SK-N-SH treated with all-trans-retinoic acid at 6 μM for 48 hours (cell line): ENCODE measurements around the gene AP3S2.

Experiments used
- ATAC-seq: fragments of 200-7000 bp; cut with Tn5 transposase; 3 replicates; pipeline ENCODE4 v1.9.1; 2020; ENCODE audit warnings: mild to moderate bottlenecking, moderate library complexity
- ARNTL ChIP-seq: fragments of 450-650 bp; formaldehyde crosslinking; IDR thresholded peaks from 2 replicates; pipeline ENCODE4 v1.5.0; 2020; ENCODE audit warnings: low read depth, mild to moderate bottlenecking, moderate library complexity, borderline replicate concordance
- CREB5 ChIP-seq: fragments of 250-450 bp; sonication (Bioruptor Pico); IDR thresholded peaks from 2 replicates; pipeline ENCODE4 v1.5.1; 2020; ENCODE audit warnings: low read depth, mild to moderate bottlenecking, moderate library complexity
- CSRNP3 ChIP-seq: fragments of 250-450 bp; sonication (Bioruptor Pico); IDR thresholded peaks from 2 replicates; pipeline ENCODE4 v1.5.1; 2021; ENCODE audit warnings: mild to moderate bottlenecking, moderate library complexity
- OSR1 ChIP-seq: fragments of 250-450 bp; sonication (Bioruptor Pico); IDR thresholded peaks from 2 replicates; pipeline ENCODE4 v1.8.0; 2022; ENCODE audit warnings: moderate library complexity, mild to moderate bottlenecking, inconsistent platforms
- PATZ1 ChIP-seq: fragments of 250-450 bp; sonication (Bioruptor Pico); IDR thresholded peaks from 2 replicates; pipeline ENCODE4 v1.8.0; 2020; ENCODE audit warnings: mild to moderate bottlenecking, moderate library complexity, borderline replicate concordance
- POU6F1 ChIP-seq: fragments of 250-450 bp; sonication (Bioruptor Pico); IDR thresholded peaks from 2 replicates; pipeline ENCODE4 v1.8.0; 2021; ENCODE audit warnings: low read depth, mild to moderate bottlenecking, moderate library complexity, borderline replicate concordance
- PPARA ChIP-seq: fragments of 250-450 bp; sonication (Bioruptor Pico); IDR thresholded peaks from 2 replicates; pipeline ENCODE4 v1.5.0; 2020; ENCODE audit warnings: mild to moderate bottlenecking, borderline replicate concordance
- RARB ChIP-seq: fragments of 250-450 bp; sonication (Bioruptor Pico); IDR thresholded peaks from 2 replicates; pipeline ENCODE4 v1.8.0; 2021; ENCODE audit warnings: mild to moderate bottlenecking, moderate library complexity
- SNAI2 ChIP-seq: fragments of 250-450 bp; sonication (Bioruptor Pico); IDR thresholded peaks from 2 replicates; pipeline ENCODE4 v1.5.0; 2020; ENCODE audit warnings: mild to moderate bottlenecking, moderate library complexity
- TOX ChIP-seq: fragments of 250-450 bp; sonication (Bioruptor Pico); IDR thresholded peaks from 2 replicates; pipeline ENCODE4 v1.8.0; 2021; ENCODE audit warnings: mild to moderate bottlenecking, moderate library complexity, borderline replicate concordance
- TSHZ2 ChIP-seq: fragments of 250-450 bp; sonication (Bioruptor Pico); IDR thresholded peaks from 2 replicates; pipeline ENCODE4 v1.5.0; 2020; ENCODE audit warnings: mild to moderate bottlenecking, moderate library complexity
- ZC3H10 ChIP-seq: fragments of 250-450 bp; sonication (Bioruptor Pico); IDR thresholded peaks from 2 replicates; pipeline ENCODE4 v1.5.1; 2021; ENCODE audit warnings: mild to moderate bottlenecking, moderate library complexity
- ZFP3 ChIP-seq: fragments of 250-450 bp; sonication (Bioruptor Pico); IDR thresholded peaks from 2 replicates; pipeline ENCODE4 v1.5.0; 2020; ENCODE audit warnings: mild to moderate bottlenecking, moderate library complexity
- ZFP30 ChIP-seq: fragments of 450-650 bp; formaldehyde crosslinking; IDR thresholded peaks from 2 replicates; pipeline ENCODE4 v1.5.0; 2022; ENCODE audit warnings: mild to moderate bottlenecking, moderate library complexity
- ZNF565 ChIP-seq: fragments of 450-650 bp; formaldehyde crosslinking; conservative IDR thresholded peaks from 2 replicates; pipeline ENCODE4 v1.5.0; 2020; ENCODE audit warnings: low read depth, mild to moderate bottlenecking, moderate library complexity
- ZNF70 ChIP-seq: fragments of 450-650 bp; formaldehyde crosslinking; IDR thresholded peaks from 2 replicates; pipeline ENCODE4 v1.5.0; 2020; ENCODE audit warnings: mild to moderate bottlenecking, moderate library complexity
- ZNF8 ChIP-seq: fragments of 450-650 bp; formaldehyde crosslinking; IDR thresholded peaks from 2 replicates; pipeline ENCODE4 v1.5.0; 2020; ENCODE audit warnings: mild to moderate bottlenecking, moderate library complexity

Gene AP3S2

GRCh38 chr15:89899295-89899945 is 5.6 kb upstream of the AP3S2 start (continued):
- no peak for TF ChIP-seq POU6F1 (CRISPR knock-in tag)

GRCh38 chr15:89898614-89899294 is 5.0 kb upstream of the AP3S2 start:
- ATAC-seq = peak; percentile 73
- TF ChIP-seq CREB5 (CRISPR knock-in tag) (no peak), ZFP30 (CRISPR knock-in tag) (no peak), RARB (CRISPR knock-in tag) (no peak), TSHZ2 (CRISPR knock-in tag) (no peak), ZNF565 (CRISPR knock-in tag) (no peak), SNAI2 (CRISPR knock-in tag) (no peak), PATZ1 (no peak), ZFP3 (CRISPR knock-in tag) (no peak), PPARA (CRISPR knock-in tag) (no peak), ZNF70 (CRISPR knock-in tag) (no peak)

GRCh38 chr15:89898146-89898545 is 4.4 kb upstream of the AP3S2 start:
- ATAC-seq = no peak
- TF ChIP-seq TOX (CRISPR knock-in tag) = no peak
- no peak for TF ChIP-seq RARB (CRISPR knock-in tag)
- no peak for TF ChIP-seq CSRNP3 (CRISPR knock-in tag)
- TF ChIP-seq ZC3H10 = no peak
- TF ChIP-seq OSR1 = no peak
- no peak for TF ChIP-seq ARNTL (CRISPR knock-in tag)
- no peak for TF ChIP-seq ZNF8
- no peak for TF ChIP-seq ZFP3 (CRISPR knock-in tag)

GRCh38 chr15:89893027-89893426 is 767 bp downstream of the AP3S2 start:
- no peak for TF ChIP-seq RARB (CRISPR knock-in tag)
- TF ChIP-seq TOX (CRISPR knock-in tag) = no peak
- ATAC-seq = no peak
